Measurements from ENCODE around the gene TRPM3.

The TRPM3 gene

GRCh38 chr9:70948744-70949143 lies 172.7 kb downstream of the TRPM3 start:
- TF ChIP-seq, protein P1, sequence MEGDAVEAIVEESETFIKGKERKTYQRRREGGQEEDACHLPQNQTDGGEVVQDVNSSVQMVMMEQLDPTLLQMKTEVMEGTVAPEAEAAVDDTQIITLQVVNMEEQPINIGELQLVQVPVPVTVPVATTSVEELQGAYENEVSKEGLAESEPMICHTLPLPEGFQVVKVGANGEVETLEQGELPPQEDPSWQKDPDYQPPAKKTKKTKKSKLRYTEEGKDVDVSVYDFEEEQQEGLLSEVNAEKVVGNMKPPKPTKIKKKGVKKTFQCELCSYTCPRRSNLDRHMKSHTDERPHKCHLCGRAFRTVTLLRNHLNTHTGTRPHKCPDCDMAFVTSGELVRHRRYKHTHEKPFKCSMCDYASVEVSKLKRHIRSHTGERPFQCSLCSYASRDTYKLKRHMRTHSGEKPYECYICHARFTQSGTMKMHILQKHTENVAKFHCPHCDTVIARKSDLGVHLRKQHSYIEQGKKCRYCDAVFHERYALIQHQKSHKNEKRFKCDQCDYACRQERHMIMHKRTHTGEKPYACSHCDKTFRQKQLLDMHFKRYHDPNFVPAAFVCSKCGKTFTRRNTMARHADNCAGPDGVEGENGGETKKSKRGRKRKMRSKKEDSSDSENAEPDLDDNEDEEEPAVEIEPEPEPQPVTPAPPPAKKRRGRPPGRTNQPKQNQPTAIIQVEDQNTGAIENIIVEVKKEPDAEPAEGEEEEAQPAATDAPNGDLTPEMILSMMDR (IDR thresholded peaks at IDR 0.05; ENCODE audit: control extremely low read depth, extremely low read depth, low read depth, missing control alignments) = no peak
- ChIA-PET POLR2A (no interaction called here), CTCF (no interaction called here)
- DNase-seq (ENCODE audit: extremely low spot score) = no peak

DNA sequence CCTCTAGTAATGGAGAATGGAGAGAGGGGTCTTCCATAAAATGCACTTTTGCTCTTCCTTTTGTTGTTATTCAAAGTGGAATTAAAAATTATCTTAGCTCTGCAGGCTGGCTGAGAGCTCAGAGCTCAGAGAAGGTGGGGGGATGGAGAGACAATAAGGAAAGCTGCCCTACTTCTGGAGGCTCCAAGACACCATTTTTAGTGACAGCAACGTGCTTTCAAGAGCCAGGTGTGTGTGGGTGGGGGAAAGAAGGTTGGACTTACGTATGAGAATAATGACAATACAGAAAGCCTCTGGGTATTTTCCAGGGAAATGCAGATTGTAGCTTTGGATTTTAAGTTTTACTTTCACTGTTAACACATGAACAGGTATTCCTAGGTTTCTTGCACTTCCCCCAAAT lies 173.9 kb downstream of the TRPM3 start:
- CTCF ChIA-PET = interaction anchor here (1.1 to 2.7 kb wide), 2 partner anchors 17 to 47 kb away, joined by 4 to 9 read pairs; no protein-coding TSS in a partner anchor
- no peak for DNase-seq (ENCODE audit: extremely low spot score)
- TF ChIP-seq, protein P1 (IDR thresholded peaks at IDR 0.05; ENCODE audit: control extremely low read depth, extremely low read depth, low read depth, missing control alignments) = no peak
- POLR2A ChIA-PET = no interaction called here

DNA sequence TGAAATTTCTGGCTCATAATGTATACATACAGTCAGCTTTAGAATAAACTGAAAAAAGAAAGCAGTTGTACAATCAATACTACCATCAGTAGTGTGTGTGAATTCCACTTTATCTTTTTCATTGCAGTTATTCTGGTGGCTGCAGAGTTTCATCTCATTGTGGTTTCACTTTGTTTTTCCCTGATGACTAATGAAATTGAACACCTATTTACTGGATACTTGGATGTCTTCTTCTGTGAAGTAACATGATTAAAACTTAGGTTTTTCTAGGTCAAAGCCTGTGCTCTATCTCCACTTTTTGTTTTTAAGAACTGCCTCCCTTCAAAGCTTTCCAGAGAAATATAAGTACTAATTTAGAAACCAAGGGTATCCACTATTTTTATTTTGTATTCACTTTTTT lies 174.3 kb downstream of the TRPM3 start:
- ChIA-PET POLR2A (no interaction called here), CTCF (interaction anchor here (1.1 to 2.7 kb wide), 2 partner anchors 17 to 47 kb away, joined by 4 to 9 read pairs; no protein-coding TSS in a partner anchor)
- TF ChIP-seq, protein P1 (IDR thresholded peaks at IDR 0.05; ENCODE audit: control extremely low read depth, extremely low read depth, low read depth, missing control alignments) = no peak
- DNase-seq (ENCODE audit: extremely low spot score) = no peak

DNA sequence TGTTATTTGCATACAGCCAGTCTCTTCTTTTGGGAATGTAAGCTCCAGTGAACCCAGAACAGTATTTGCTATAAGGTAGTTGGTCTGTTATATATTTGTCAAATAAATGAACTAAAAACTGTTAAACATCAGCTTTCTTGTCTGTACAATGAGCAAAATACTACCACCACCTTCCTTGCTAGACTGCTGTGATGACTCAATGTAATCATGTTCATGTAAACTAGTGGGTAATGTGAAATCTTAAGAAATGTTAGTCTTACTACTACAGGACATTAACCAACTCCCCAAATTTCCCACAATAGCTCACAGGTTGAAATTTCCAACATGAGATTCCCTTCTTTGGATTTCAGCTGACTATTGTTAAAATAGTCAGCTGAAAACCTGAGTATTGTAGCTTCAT lies 176.1 kb downstream of the TRPM3 start:
- TF ChIP-seq, protein P1 (IDR thresholded peaks at IDR 0.05; ENCODE audit: control extremely low read depth, extremely low read depth, low read depth, missing control alignments) = no peak
- ChIA-PET CTCF (interaction anchor here (2.1 to 2.7 kb wide), 2 partner anchors 9 to 19 kb away, joined by 7 to 9 read pairs; no protein-coding TSS in a partner anchor), POLR2A (no interaction called here)
- DNase-seq (ENCODE audit: extremely low spot score) = no peak

DNA sequence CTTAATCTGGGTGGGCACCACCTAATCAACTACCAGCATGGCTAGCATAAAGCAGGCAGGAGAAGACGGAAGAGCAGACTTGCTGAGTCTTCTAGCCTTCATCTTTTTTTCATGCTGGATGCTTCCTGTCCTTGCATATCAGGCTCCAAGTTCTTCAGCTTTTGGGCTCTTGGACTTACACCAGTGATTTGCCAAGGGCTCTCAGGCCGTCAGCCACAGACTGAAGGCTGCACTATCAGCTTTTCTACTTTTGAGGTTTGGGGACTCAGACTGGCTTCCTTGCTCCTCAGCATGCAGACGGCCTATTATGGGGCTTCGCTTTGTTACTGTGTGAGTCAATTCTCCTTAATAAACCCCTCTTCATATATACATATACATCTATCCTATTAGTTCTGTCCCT lies 180.2 kb downstream of the TRPM3 start:
- CTCF ChIA-PET = no interaction called here
- TF ChIP-seq, protein P1 (IDR thresholded peaks at IDR 0.05; ENCODE audit: control extremely low read depth, extremely low read depth, low read depth, missing control alignments) = no peak
- POLR2A ChIA-PET = no interaction called here
- no peak for DNase-seq (ENCODE audit: extremely low spot score)

GRCh38 chr9:70940605-70941004 lies 180.8 kb downstream of the TRPM3 start:
- CTCF ChIA-PET = no interaction called here
- POLR2A ChIA-PET = no interaction called here
- DNase-seq (ENCODE audit: extremely low spot score) = no peak
- TF ChIP-seq, protein P1 (IDR thresholded peaks at IDR 0.05; ENCODE audit: control extremely low read depth, extremely low read depth, low read depth, missing control alignments) = no peak

- DNase-seq (ENCODE audit: extremely low spot score) = no peak
- POLR2A ChIA-PET = no interaction called here
- CTCF ChIA-PET = interaction anchor here (0.8 to 1.8 kb wide), 8 partner anchors 8 to 68 kb away, joined by 3 to 7 read pairs (median 4); no protein-coding TSS in a partner anchor
- TF ChIP-seq, protein P1 (IDR thresholded peaks at IDR 0.05; ENCODE audit: control extremely low read depth, extremely low read depth, low read depth, missing control alignments) = no peak
Observed at GRCh38 chr9:70936536-70936935, 184.9 kb downstream of the TRPM3 start.
